H1 (cell line): ENCODE measurements around the gene TRMT13. TPM values are rescaled to one million over a fixed set of nuclear protein-coding genes. Genes with fewer than 3 reads are reported as not detected.

Experiments used
- CTCF ChIA-PET: fragments of 300-600 bp; sonication (Branson Sonifier 250); formaldehyde crosslinking; loops from one replicate; lab custom pipeline; 2021; ENCODE audit not compliant: partially characterized antibody; lab: Charles Lee
- POLR2A ChIA-PET: fragments of 300-600 bp; sonication (Branson Sonifier 250); formaldehyde crosslinking; loops from one replicate; lab custom pipeline; 2021; ENCODE audit warnings: inconsistent platforms; ENCODE audit not compliant: partially characterized antibody; lab: Charles Lee
- DNase-seq, 2 experiments: peaks; one replicate each; pipeline versions ENCODE4 v3.0.0 to v3.0.0-alpha.2; 2010 to 2022; ENCODE audit warnings: low spot score in 2 of 2, low read depth in 1 of 2, mixed read lengths in 1 of 2
- FAIRE-seq: peaks from 2 replicates; lab custom pipeline; 2011; peaks lifted over from hg19 to GRCh38; lab: Jason Lieb, UNC
- H2AFZ ChIP-seq: 2 replicates; pipeline ENCODE4 v1.8.1; 2012; ENCODE audit warnings: low read length, inconsistent platforms
- H2AK5ac ChIP-seq: 2 replicates; pipeline ENCODE4 v1.6.1; 2013; ENCODE audit warnings: low read depth, low read length
- H2BK120ac ChIP-seq: replicated peaks from 2 replicates; pipeline ENCODE3; 2013; ENCODE audit warnings: low read depth, low read length, inconsistent platforms
- H2BK12ac ChIP-seq: 2 replicates; pipeline ENCODE4 v1.6.1; 2013; ENCODE audit warnings: low read depth, low read length
- H2BK15ac ChIP-seq: 2 replicates; pipeline ENCODE4 v1.6.1; 2013; ENCODE audit warnings: low read length
- H2BK20ac ChIP-seq: 2 replicates; pipeline ENCODE4 v1.6.1; 2013; ENCODE audit warnings: low read length
- H2BK5ac ChIP-seq: 2 replicates; pipeline ENCODE4 v1.6.1; 2013; ENCODE audit warnings: low read depth, low read length
- H3K14ac ChIP-seq: 2 replicates; pipeline ENCODE4 v1.6.1; 2013; ENCODE audit warnings: inconsistent platforms; ENCODE audit not compliant: insufficient read length
- H3K18ac ChIP-seq: 2 replicates; pipeline ENCODE4 v1.6.1; 2013; ENCODE audit warnings: low read length; ENCODE audit errors: extremely low read depth
- H3K23ac ChIP-seq: 2 replicates; pipeline ENCODE4 v1.6.1; 2013; ENCODE audit warnings: inconsistent platforms; ENCODE audit not compliant: insufficient read length
- H3K23me2 ChIP-seq: 2 replicates; pipeline ENCODE4 v1.6.1; 2013; ENCODE audit warnings: low read depth, low read length
- H3K27ac ChIP-seq: 2 replicates; pipeline ENCODE4 v1.6.1; 2011; ENCODE audit warnings: low read depth, low read length, inconsistent platforms
- H3K27me3 ChIP-seq, 4 experiments: replicated peaks in 1 of 4; 1 replicate in 1 of 4; 2 replicates in 3 of 4; pipeline versions ENCODE4 v1.6.1 to v1.8.1; 2011 to 2013; ENCODE audit warnings: low read length in 3 of 4, mild to moderate bottlenecking in 3 of 4, inconsistent platforms in 2 of 4, mixed read lengths in 2 of 4, moderate library complexity in 1 of 4; ENCODE audit not compliant: control insufficient read depth in 3 of 4, insufficient read depth in 3 of 4; ENCODE audit errors: extremely low read depth in 1 of 4
- H3K36me3 ChIP-seq, 4 experiments: 2 replicates each; pipeline versions ENCODE4 v1.6.1 to v1.8.1; 2011 to 2013; ENCODE audit warnings: mild to moderate bottlenecking in 4 of 4, low read length in 3 of 4, moderate library complexity in 2 of 4, control low read depth in 1 of 4, inconsistent platforms in 1 of 4; ENCODE audit not compliant: insufficient read depth in 4 of 4, control insufficient read depth in 2 of 4
- H3K4ac ChIP-seq: replicated peaks from 2 replicates; pipeline ENCODE3; 2013; ENCODE audit warnings: low read length, low read depth, mixed read lengths, inconsistent platforms; ENCODE audit not compliant: insufficient read length
- H3K4me1 ChIP-seq, 4 experiments: replicated peaks in 1 of 4; 1 replicate in 1 of 4; 2 replicates in 3 of 4; pipeline versions ENCODE4 v1.6.1 to v1.8.1; 2011 to 2013; ENCODE audit warnings: low read length in 3 of 4, inconsistent platforms in 2 of 4, mixed read lengths in 1 of 4; ENCODE audit not compliant: insufficient read depth in 4 of 4, control insufficient read depth in 3 of 4
- H3K4me2 ChIP-seq, 2 experiments: 2 replicates each; pipeline versions ENCODE4 v1.6.1 to v1.8.1; 2011 to 2013; ENCODE audit warnings: low read depth in 2 of 2, low read length in 2 of 2, control low read depth in 1 of 2, inconsistent platforms in 1 of 2, mild to moderate bottlenecking in 1 of 2; ENCODE audit not compliant: insufficient read depth in 1 of 2
- H3K4me3 ChIP-seq, 4 experiments: fragments of 200-600, 300-600 bp in 1 of 4; sonication (generic), shearing (Covaris generic), sonication (Bioruptor Twin) in 1 of 4; 2 replicates each; pipeline versions ENCODE4 v1.5.1 to v1.8.1; 2011 to 2016; ENCODE audit warnings: low read length in 4 of 4, low read depth in 3 of 4, control low read depth in 2 of 4, inconsistent platforms in 2 of 4, mild to moderate bottlenecking in 2 of 4, mixed read lengths in 1 of 4, moderate library complexity in 1 of 4; ENCODE audit not compliant: insufficient read depth in 2 of 4; ENCODE audit errors: extremely low read depth in 1 of 4
- H3K56ac ChIP-seq: replicated peaks from 2 replicates; pipeline ENCODE3; 2013; ENCODE audit warnings: low read depth, mild to moderate bottlenecking, mixed read lengths, low read length, inconsistent platforms; ENCODE audit not compliant: insufficient read length
- H3K79me1 ChIP-seq: 2 replicates; pipeline ENCODE4 v1.6.1; 2013; ENCODE audit warnings: low read depth, low read length, control low read depth
- H3K79me2 ChIP-seq, 2 experiments: 2 replicates each; pipeline versions ENCODE4 v1.6.1 to v1.8.1; 2012 to 2013; ENCODE audit warnings: low read length in 2 of 2, mild to moderate bottlenecking in 2 of 2, inconsistent platforms in 1 of 2; ENCODE audit not compliant: insufficient read depth in 2 of 2, control insufficient read depth in 1 of 2
- H3K9ac ChIP-seq, 4 experiments: replicated peaks in 1 of 4; 1 replicate in 1 of 4; 2 replicates in 3 of 4; pipeline versions ENCODE4 v1.6.1 to v1.8.1; 2011 to 2013; ENCODE audit warnings: low read depth in 3 of 4, low read length in 3 of 4, control low read depth in 2 of 4, mild to moderate bottlenecking in 2 of 4, moderate library complexity in 2 of 4, inconsistent platforms in 1 of 4; ENCODE audit errors: extremely low read depth in 1 of 4
- H3K9me3 ChIP-seq, 2 experiments: 2 replicates each; pipeline versions ENCODE4 v1.6.1 to v1.8.1; 2012 to 2013; ENCODE audit warnings: mild to moderate bottlenecking in 2 of 2, moderate library complexity in 2 of 2, control low read depth in 1 of 2, inconsistent platforms in 1 of 2, low read depth in 1 of 2, low read length in 1 of 2, mixed read lengths in 1 of 2; ENCODE audit not compliant: insufficient read depth in 2 of 2
- H4K20me1 ChIP-seq, 2 experiments: replicated peaks in 1 of 2; 2 replicates each; pipeline versions ENCODE3 to v1.8.1; 2011 to 2013; ENCODE audit warnings: inconsistent platforms in 2 of 2, low read length in 2 of 2, mild to moderate bottlenecking in 1 of 2; ENCODE audit not compliant: insufficient read depth in 2 of 2, control insufficient read depth in 1 of 2
- H4K5ac ChIP-seq: 2 replicates; pipeline ENCODE4 v1.6.1; 2013; ENCODE audit warnings: low read length, low read depth, mixed read lengths, inconsistent platforms; ENCODE audit not compliant: insufficient read length
- H4K8ac ChIP-seq: 2 replicates; pipeline ENCODE4 v1.8.0; 2013; ENCODE audit warnings: mild to moderate bottlenecking, moderate library complexity, low read length, inconsistent platforms; ENCODE audit not compliant: insufficient read depth; ENCODE audit errors: extremely low read depth
- H4K91ac ChIP-seq: replicated peaks from 2 replicates; pipeline ENCODE3; 2013; ENCODE audit warnings: low read length, mixed read lengths, inconsistent platforms; ENCODE audit not compliant: insufficient read length
- ATF2 ChIP-seq: IDR thresholded peaks from 2 replicates; pipeline ENCODE4 v1.6.1; 2012; ENCODE audit warnings: low read length, inconsistent platforms
- BACH1 ChIP-seq: IDR thresholded peaks from 2 replicates; pipeline ENCODE4 v1.6.1; 2012; ENCODE audit warnings: low read length, improper control_type of control experiment
- CBX5 ChIP-seq: fragments of 300-800, 300-1000 bp; sonication (generic); IDR thresholded peaks from 2 replicates; pipeline ENCODE4 v1.7.1; 2016; ENCODE audit warnings: antibody characterized with exemption, low read length, low read depth
- CBX8 ChIP-seq: fragments of 300-800, 300-1000 bp; sonication (generic); IDR thresholded peaks from 2 replicates; pipeline ENCODE4 v1.7.1; 2016; ENCODE audit warnings: low read depth, low read length, borderline replicate concordance
- HDAC2 ChIP-seq, 2 experiments: fragments of 300-600 bp in 1 of 2; sonication (generic) in 1 of 2; IDR thresholded peaks; 2 replicates each; pipeline ENCODE4 v1.6.1; 2011 to 2012; ENCODE audit warnings: low read depth in 2 of 2, low read length in 2 of 2, mild to moderate bottlenecking in 2 of 2, moderate library complexity in 2 of 2, borderline replicate concordance in 1 of 2, inconsistent platforms in 1 of 2
- KDM5A ChIP-seq: fragments of 200-600 bp; IDR thresholded peaks from 2 replicates; pipeline ENCODE4 v1.7.1; 2012; ENCODE audit warnings: mild to moderate bottlenecking, low read length, inconsistent platforms, mixed read lengths
- NANOG ChIP-seq: IDR thresholded peaks from 2 replicates; pipeline ENCODE4 v1.6.1; 2011; ENCODE audit warnings: low read length, low read depth, mild to moderate bottlenecking, inconsistent platforms; ENCODE audit not compliant: insufficient read depth, poor library complexity, severe bottlenecking
- POLR2A ChIP-seq, 2 experiments: IDR thresholded peaks; 1 replicate in 1 of 2; 2 replicates in 1 of 2; pipeline ENCODE4 v1.6.1; 2011; ENCODE audit warnings: low read depth in 2 of 2, low read length in 2 of 2, mild to moderate bottlenecking in 2 of 2; ENCODE audit errors: control extremely low read depth in 1 of 2
- SP1 ChIP-seq: IDR thresholded peaks from 2 replicates; pipeline ENCODE4 v1.6.1; 2011; ENCODE audit warnings: low read depth, low read length
- SRF ChIP-seq: IDR thresholded peaks from 2 replicates; pipeline ENCODE4 v1.6.1; 2011; ENCODE audit warnings: mild to moderate bottlenecking, low read depth, low read length, moderate library complexity
- TEAD4 ChIP-seq: IDR thresholded peaks from 2 replicates; pipeline ENCODE4 v1.6.1; 2012; ENCODE audit warnings: low read depth, low read length, inconsistent platforms, mixed read lengths
- WGBS, 2 experiments: shearing (Covaris generic) in 1 of 2; methylation state at CpG; one replicate each; pipeline versions ENCODE4 v1.1.6 to v1.1.7; 2013 to 2015; ENCODE audit warnings: low lambda C conversion rate in 2 of 2, mixed read lengths in 2 of 2, inconsistent platforms in 1 of 2, low coverage in 1 of 2, missing lambda C conversion rate in 1 of 2; ENCODE audit not compliant: insufficient replicate concordance in 2 of 2, insufficient coverage in 1 of 2, insufficient read length in 1 of 2; ENCODE audit errors: extremely low coverage in 1 of 2, missing lambda C conversion rate in 1 of 2; 5-methylcytosine and 5-hydroxymethylcytosine counted together
- polyA plus RNA-seq, 7 experiments: library from polyadenylated mRNA; depleted of rRNA in 3 of 7; stranded (reverse) in 5 of 7; unstranded in 2 of 7; fragments of >200 nt in 5 of 7; fragments of 200-250 nt in 2 of 7; gene quantifications; 1 replicate in 5 of 7; 2 replicates in 1 of 7; 4 replicates in 1 of 7; pipeline versions ENCODE4 v1.2.1 to v1.2.3, GENCODE V29; 2011 to 2013; ENCODE audit warnings: missing spikeins in 2 of 7, mixed read lengths in 2 of 7
- total RNA-seq: library from RNA; stranded (reverse); fragmentation: NEBNext Ultra II Directional; extraction: Animal tissue kit (Norgen Biotek cat#: 25700); gene quantifications from 2 replicates; pipeline ENCODE4 v1.2.1, GENCODE V29; 2021

The TRMT13 gene
- total and polyA plus RNA-seq, 2 of the 8 experiments (the other 6 are each of a cell fraction or from before 2014, with no cell fraction given) = 3.6 to 14.8 TPM

- no peak overlapping the region for H3K9ac ChIP-seq
- H3K9me3 ChIP-seq = no peaks in the 10 kb centered on the region
- H3K14ac ChIP-seq = no peak overlapping the region
- WGBS, 2 experiments = 93% methylated on average over 2 of the region's 2 CpGs; no CpG with 5 or more reads in 1 of the 2 experiments
- H3K23ac ChIP-seq = no peak overlapping the region
- H3K36me3 ChIP-seq = peaks cover 2 to 74% (median 25%) of the 10 kb centered on the region in 4 experiments; a peak in 7 of 8 replicates
- no peak overlapping the region for H2BK15ac ChIP-seq
- no peak overlapping the region for H4K91ac ChIP-seq
- H3K4me2 ChIP-seq = no peak overlapping the region
- H4K8ac ChIP-seq = no peak overlapping the region
- H3K23me2 ChIP-seq = no peaks in the 10 kb centered on the region
- no peaks in the 10 kb centered on the region for H3K4me1 ChIP-seq
- H3K4me3 ChIP-seq = no peak overlapping the region
- no peak overlapping the region for H2BK20ac ChIP-seq
- H4K20me1 ChIP-seq = peaks cover 0 to 1% of the 10 kb centered on the region in 2 experiments
- H4K5ac ChIP-seq = no peak overlapping the region
- no peak overlapping the region for H2BK5ac ChIP-seq
- no peak overlapping the region for H2AK5ac ChIP-seq
- no peak overlapping the region for H3K18ac ChIP-seq
- no peak overlapping the region for H2AFZ ChIP-seq
- H3K79me2 ChIP-seq = no peaks in the 10 kb centered on the region
- POLR2A ChIA-PET = no interaction called here
- CTCF ChIA-PET = interaction anchor here (0.6 kb wide), 1 partner anchor 327 kb away, joined by 3 read pairs; no protein-coding TSS in a partner anchor
- no peaks in the 10 kb centered on the region for H3K79me1 ChIP-seq
- no peak overlapping the region for H2BK120ac ChIP-seq
- no peaks in the 10 kb centered on the region for H3K27me3 ChIP-seq
- TF ChIP-seq BACH1 (no peak), KDM5A (no peak), SP1 (no peak), CBX8 (no peak), POLR2A (IDR thresholded peaks at IDR 0.05; ENCODE audit: control extremely low read depth in 1 of 2, low read depth in 2 of 2, low read length in 2 of 2) (no peak), TEAD4 (no peak), SRF (no peak), ATF2 (no peak), NANOG (no peak), CBX5 (no peak), HDAC2 (IDR thresholded peaks at IDR 0.05; ENCODE audit: borderline replicate concordance in 1 of 2, low read depth in 2 of 2, low read length in 2 of 2) (no peak)
- DNase-seq = no peak
- H3K27ac ChIP-seq = no peak overlapping the region
- H3K56ac ChIP-seq = no peak overlapping the region
- no peak overlapping the region for H3K4ac ChIP-seq
- no peak for FAIRE-seq
- H2BK12ac ChIP-seq = no peak overlapping the region
These were observed 31.4 kb upstream of the TRMT13 start for GRCh38 chr1:100101564-100101963.
